ENCODE measurements around the gene ALDH3B2. TPM values are rescaled to one million over a fixed set of nuclear protein-coding genes. Genes with fewer than 3 reads are reported as not detected.

ALDH3B2 gene
- total RNA-seq, 6 experiments from 2014 or later, result not detected

GRCh38 chr11:67613313-67613959 lies 61.0 kb downstream of the ALDH3B2 start:
- TF ChIP-seq POLR2A (IDR thresholded peaks at IDR 0.05) (no peak), CTCF (IDR thresholded peaks at IDR 0.05) (no peak)
- Histone ChIP-seq H3K4me1 (peaks cover 0 to 7% (median 0%) of the 10 kb centered on the region in 4 donors), H3K27me3 (no peaks in the 10 kb centered on the region), H3K27ac (peak overlapping the region in 1 of 3 donors; percentile 33), H3K36me3 (peaks cover 0 to 29% (median 6%) of the 10 kb centered on the region in 4 donors), H3K9me3 (no peaks in the 10 kb centered on the region), H3K4me3 (no peak overlapping the region)
- no peak for ATAC-seq
- peak in 1 of 3 donors; percentile 20 for DNase-seq
- intact Hi-C loops (cut with DNase I), result no loop called here
- 86% methylated on average over 3 of the region's 17 CpGs for WGBS (ENCODE audit: insufficient coverage, low coverage, low lambda C conversion rate, missing lambda C conversion rate)

- DNase-seq, result peak in 1 of 3 donors; percentile 16
- no peaks in the 10 kb centered on the region for H3K9me3 ChIP-seq
- H3K4me1 ChIP-seq, result peaks cover 0 to 9% (median 2%) of the 10 kb centered on the region in 4 donors
- WGBS (ENCODE audit: insufficient coverage, low coverage, low lambda C conversion rate, missing lambda C conversion rate), result 73% methylated on average over 2 of the region's 13 CpGs
- H3K4me3 ChIP-seq, result no peak overlapping the region
- TF ChIP-seq CTCF (IDR thresholded peaks at IDR 0.05), result no peak
- no peak for TF ChIP-seq POLR2A (IDR thresholded peaks at IDR 0.05)
- H3K27me3 ChIP-seq, result no peaks in the 10 kb centered on the region
- no peak overlapping the region for H3K27ac ChIP-seq
- intact Hi-C loops (cut with DNase I), result no loop called here
- peaks cover 0 to 29% (median 6%) of the 10 kb centered on the region in 4 donors for H3K36me3 ChIP-seq
- no peak for ATAC-seq
Observed at GRCh38 chr11:67612751-67613150, 61.7 kb downstream of the ALDH3B2 start.

Small RNA genes within 50 kb of the gene (small RNA-seq; reads per million reads assigned to genes)
- gene RPL37P2, result 0 reads per million in 2 experiments

Other genes with a start within 250 kb of the ALDH3B2 start
- 10 to 100 TPM; 18.8 to 37.1 (median 27.1) TPM for gene RPS6KB2, start 246.1 kb downstream of the ALDH3B2 start, total RNA-seq
- 1 to 10 TPM in 4 of 6 experiments, under 1 TPM in 2; 0.72 to 2.8 (median 2.1) TPM for gene PTPRCAP, start 236.9 kb downstream of the ALDH3B2 start, total RNA-seq
- gene CORO1B, start 231.1 kb downstream of the ALDH3B2 start, total RNA-seq, result 10 to 100 TPM; 28.5 to 58.6 (median 40.4) TPM
- not detected for gene GPR152, start 221.9 kb downstream of the ALDH3B2 start, total RNA-seq
- 1 to 10 TPM in 4 of 6 experiments, under 1 TPM in 2; 0.55 to 1.7 (median 1.2) TPM for gene CABP4, start 219.3 kb downstream of the ALDH3B2 start, total RNA-seq
- 100 to 1,000 TPM in 2 of 6 experiments, 10 to 100 TPM in 4; 29.1 to 133 (median 40.9) TPM for gene TMEM134, start 205.4 kb downstream of the ALDH3B2 start, total RNA-seq
- gene AIP, start 191.6 kb downstream of the ALDH3B2 start, total RNA-seq, result 10 to 100 TPM; 20.8 to 33.9 (median 25.7) TPM
- 10 to 100 TPM in 4 of 6 experiments, 1 to 10 TPM in 2; 8.6 to 21.3 (median 15.0) TPM for gene PITPNM1, start 169.3 kb downstream of the ALDH3B2 start, total RNA-seq
- gene CDK2AP2, start 166.5 kb downstream of the ALDH3B2 start, total RNA-seq, result 10 to 100 TPM; 45.2 to 74.9 (median 55.7) TPM
- not detected for gene CABP2, start 151.2 kb downstream of the ALDH3B2 start, total RNA-seq
- gene GSTP1, start 90.8 kb downstream of the ALDH3B2 start, total RNA-seq, result 10 to 100 TPM; 16.6 to 51.4 (median 32.3) TPM
- gene NDUFV1, start 67.7 kb downstream of the ALDH3B2 start, total RNA-seq, result 100 to 1,000 TPM; 151 to 214 (median 163) TPM
- 10 to 100 TPM; 12.7 to 31.4 (median 18.3) TPM for gene NUDT8, start 44.7 kb downstream of the ALDH3B2 start, total RNA-seq
- under 1 TPM in 5 of 6 experiments, not detected in 1; 0.24 to 0.49 (median 0.34) TPM for gene TBX10, start 34.9 kb downstream of the ALDH3B2 start, total RNA-seq
- gene ACY3, start 23.9 kb downstream of the ALDH3B2 start, total RNA-seq, result 10 to 100 TPM in 4 of 6 experiments, 1 to 10 TPM in 2; 6.8 to 17.9 (median 12.4) TPM